Pancreas (tissue), 10 donors: ENCODE results near the gene ZNF638. TPM values are rescaled to one million over a fixed set of nuclear protein-coding genes. Genes with fewer than 3 reads are reported as not detected.
A peak's percentile ranks its signal among the peaks of the same experiment; 100 is the strongest.

ENCODE experiments used
- ATAC-seq, 4 donors: fragments of 200-7000 bp; cut with Tn5 transposase; one replicate each; pipeline versions ENCODE4 v1.8.0 to v1.9.1; 2020; ENCODE audit warnings: mild to moderate bottlenecking in 4 of 4, moderate library complexity in 4 of 4
- DNase-seq, 6 donors: peaks; one replicate each; pipeline ENCODE4 v3.0.0-alpha.2; 2020
- FAIRE-seq: peaks from 2 replicates; lab custom pipeline; 2012; peaks lifted over from hg19 to GRCh38; lab: Jason Lieb, UNC
- H3K27ac ChIP-seq, 4 donors: fragments of 200-600 bp; sonication (generic); 1 replicate in 3 of 4; 2 replicates in 1 of 4; pipeline versions ENCODE4 v1.5.0 to v1.8.0; 2020
- H3K27me3 ChIP-seq, 4 donors: fragments of 200-600 bp; one replicate each; pipeline ENCODE4 v1.8.0; 2021
- H3K36me3 ChIP-seq, 3 donors: fragments of 200-600 bp; sonication (generic) in 1 of 3; one replicate each; pipeline versions ENCODE4 v1.5.0 to v1.8.0; 2020 to 2021
- H3K4me1 ChIP-seq, 3 donors: fragments of 200-600 bp; one replicate each; pipeline ENCODE4 v1.8.0; 2021
- H3K4me3 ChIP-seq, 4 donors: fragments of 200-600 bp; sonication (generic) in 2 of 4; one replicate each; pipeline versions ENCODE4 v1.5.0 to v1.8.0; 2020 to 2021
- H3K9me3 ChIP-seq, 4 donors: fragments of 200-600 bp; one replicate each; pipeline ENCODE4 v1.8.0; 2021
- WGBS, 2 donors: extraction: QIAGEN DNeasy Blood & Tissue Kit; methylation state at CpG; one replicate each; pipeline ENCODE4 v1.1.7; 2013; 5-methylcytosine and 5-hydroxymethylcytosine counted together
- intact Hi-C, 3 donors: fragments of 100-400 bp; cut with DNase I; formaldehyde crosslinking; loops; one replicate each; pipeline versions ENCODE4 v1.11.1 to v1.14.2; 2022
- polyA plus RNA-seq, 2 donors: library from polyadenylated mRNA; stranded (reverse); fragments of 200-250 nt; gene quantifications; one replicate each; pipeline ENCODE4 v1.2.3, GENCODE V29; 2013
- total RNA-seq, 6 donors: library from RNA; stranded (reverse); fragmentation: NEBNext Ultra II Directional in 4 of 6; extraction: Animal tissue kit (Norgen Biotek cat#: 25700) in 4 of 6; gene quantifications; one replicate each; pipeline versions ENCODE4 v1.2.1 to v1.2.4, GENCODE V29; 2021 to 2023
- TF ChIP-seq, protein P1 (sequence below), 4 donors: fragments of 200-600 bp; sonication (generic) in 3 of 4; IDR thresholded peaks; one replicate each; pipeline versions ENCODE4 v1.5.0 to v1.8.0; 2021; ENCODE audit warnings: antibody characterized with exemption in 4 of 4
- donor health status: healthy with polysubstance abuse.
- donor health status: DM: no; HTN: no; CAD: no; lungs with moderate emphysema.
- donor health status: DM: no; HTN: no; CAD: no.
- donor health status: control.
- donor health status: control.
- donor health status: Bipolar disorder and iron deficiency.
- donor health status: DM: yes; HTN: yes; CAD: no.
- donor health status: DM: no; HTN: no; CAD: no.
- donor health status: DM: no; HTN: no; CAD: no.
- donor health status: DM: yes; HTN: yes; CAD: no.

ZNF638 gene, protein sequence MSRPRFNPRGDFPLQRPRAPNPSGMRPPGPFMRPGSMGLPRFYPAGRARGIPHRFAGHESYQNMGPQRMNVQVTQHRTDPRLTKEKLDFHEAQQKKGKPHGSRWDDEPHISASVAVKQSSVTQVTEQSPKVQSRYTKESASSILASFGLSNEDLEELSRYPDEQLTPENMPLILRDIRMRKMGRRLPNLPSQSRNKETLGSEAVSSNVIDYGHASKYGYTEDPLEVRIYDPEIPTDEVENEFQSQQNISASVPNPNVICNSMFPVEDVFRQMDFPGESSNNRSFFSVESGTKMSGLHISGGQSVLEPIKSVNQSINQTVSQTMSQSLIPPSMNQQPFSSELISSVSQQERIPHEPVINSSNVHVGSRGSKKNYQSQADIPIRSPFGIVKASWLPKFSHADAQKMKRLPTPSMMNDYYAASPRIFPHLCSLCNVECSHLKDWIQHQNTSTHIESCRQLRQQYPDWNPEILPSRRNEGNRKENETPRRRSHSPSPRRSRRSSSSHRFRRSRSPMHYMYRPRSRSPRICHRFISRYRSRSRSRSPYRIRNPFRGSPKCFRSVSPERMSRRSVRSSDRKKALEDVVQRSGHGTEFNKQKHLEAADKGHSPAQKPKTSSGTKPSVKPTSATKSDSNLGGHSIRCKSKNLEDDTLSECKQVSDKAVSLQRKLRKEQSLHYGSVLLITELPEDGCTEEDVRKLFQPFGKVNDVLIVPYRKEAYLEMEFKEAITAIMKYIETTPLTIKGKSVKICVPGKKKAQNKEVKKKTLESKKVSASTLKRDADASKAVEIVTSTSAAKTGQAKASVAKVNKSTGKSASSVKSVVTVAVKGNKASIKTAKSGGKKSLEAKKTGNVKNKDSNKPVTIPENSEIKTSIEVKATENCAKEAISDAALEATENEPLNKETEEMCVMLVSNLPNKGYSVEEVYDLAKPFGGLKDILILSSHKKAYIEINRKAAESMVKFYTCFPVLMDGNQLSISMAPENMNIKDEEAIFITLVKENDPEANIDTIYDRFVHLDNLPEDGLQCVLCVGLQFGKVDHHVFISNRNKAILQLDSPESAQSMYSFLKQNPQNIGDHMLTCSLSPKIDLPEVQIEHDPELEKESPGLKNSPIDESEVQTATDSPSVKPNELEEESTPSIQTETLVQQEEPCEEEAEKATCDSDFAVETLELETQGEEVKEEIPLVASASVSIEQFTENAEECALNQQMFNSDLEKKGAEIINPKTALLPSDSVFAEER (N-terminal part only)
- total RNA-seq (10 to 100 TPM; 35.4 to 73.4 (median 51.6) TPM), polyA plus RNA-seq (100 to 1,000 TPM; 103 to 117 TPM)

DNA sequence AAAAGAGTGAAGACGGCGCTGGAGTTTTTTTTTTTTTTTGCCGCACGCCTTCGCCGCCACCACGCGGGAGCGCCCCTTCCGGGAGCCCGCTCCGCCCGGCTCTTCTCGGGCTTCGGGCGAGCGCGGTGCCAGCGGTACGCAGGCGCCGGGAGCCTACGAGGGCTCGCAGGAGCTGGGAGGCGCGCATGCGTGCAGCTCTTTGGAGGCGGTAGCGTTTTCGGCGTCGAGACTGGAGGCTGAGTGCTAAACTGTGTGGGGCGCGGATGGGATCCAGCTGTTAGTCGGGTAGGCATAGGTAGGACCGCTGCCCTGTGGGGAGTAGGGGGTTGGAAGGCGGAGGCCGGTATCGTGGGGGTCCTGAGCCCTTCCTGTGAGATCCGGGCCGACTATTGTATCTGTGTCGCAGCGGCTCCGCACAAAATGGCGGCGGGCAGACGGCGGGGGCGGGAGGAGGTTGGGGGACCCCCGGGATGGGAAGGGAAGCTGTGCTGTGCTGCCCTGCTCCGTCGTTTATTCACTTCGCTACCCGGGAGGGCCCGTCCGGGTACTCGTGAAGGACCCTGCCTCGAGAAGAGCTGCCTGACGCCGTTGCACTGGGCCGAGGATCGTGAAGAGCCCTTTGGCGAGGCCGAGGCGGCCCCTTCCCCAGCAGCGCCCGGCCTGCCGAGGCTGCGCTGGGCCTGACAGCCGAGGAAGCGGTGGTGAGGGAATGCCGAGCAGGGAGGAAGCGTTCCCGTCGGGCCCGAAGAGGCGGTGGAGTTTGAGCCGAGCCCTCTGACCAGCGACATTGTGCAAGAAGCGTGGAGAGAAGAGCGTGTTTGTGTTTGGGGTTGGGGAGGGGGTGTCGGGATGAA is at the start of gene ZNF638:
TSS of gene ZNF638 (plus strand) at position 202 of the 854 bp plus-strand sequence. CDS start 17,173 bp downstream, outside the sequence.
- DNase-seq (peak; percentile 89 to 98 (median 94)), FAIRE-seq (no peak), ATAC-seq (peak; percentile 98 to 100 (median 99))
- peak within 1 kb of the TSS; percentile 66 to 95 (median 90) for H3K4me3 ChIP-seq
- peaks cover 6 to 34% (median 14%) of the 10 kb centered on the region in 3 donors for H3K4me1 ChIP-seq
- WGBS, 2 donors = 0% methylated on average over 74 to 82 of the region's 82 CpGs
- H3K27me3 ChIP-seq = no peaks in the 10 kb centered on the region
- H3K36me3 ChIP-seq = no peaks in the 10 kb centered on the region
- no peaks in the 10 kb centered on the region for H3K9me3 ChIP-seq
- intact Hi-C loops = no loop called here
- peak within 1 kb of the TSS; percentile 88 to 94 (median 88) for H3K27ac ChIP-seq
- TF ChIP-seq, protein P1, sequence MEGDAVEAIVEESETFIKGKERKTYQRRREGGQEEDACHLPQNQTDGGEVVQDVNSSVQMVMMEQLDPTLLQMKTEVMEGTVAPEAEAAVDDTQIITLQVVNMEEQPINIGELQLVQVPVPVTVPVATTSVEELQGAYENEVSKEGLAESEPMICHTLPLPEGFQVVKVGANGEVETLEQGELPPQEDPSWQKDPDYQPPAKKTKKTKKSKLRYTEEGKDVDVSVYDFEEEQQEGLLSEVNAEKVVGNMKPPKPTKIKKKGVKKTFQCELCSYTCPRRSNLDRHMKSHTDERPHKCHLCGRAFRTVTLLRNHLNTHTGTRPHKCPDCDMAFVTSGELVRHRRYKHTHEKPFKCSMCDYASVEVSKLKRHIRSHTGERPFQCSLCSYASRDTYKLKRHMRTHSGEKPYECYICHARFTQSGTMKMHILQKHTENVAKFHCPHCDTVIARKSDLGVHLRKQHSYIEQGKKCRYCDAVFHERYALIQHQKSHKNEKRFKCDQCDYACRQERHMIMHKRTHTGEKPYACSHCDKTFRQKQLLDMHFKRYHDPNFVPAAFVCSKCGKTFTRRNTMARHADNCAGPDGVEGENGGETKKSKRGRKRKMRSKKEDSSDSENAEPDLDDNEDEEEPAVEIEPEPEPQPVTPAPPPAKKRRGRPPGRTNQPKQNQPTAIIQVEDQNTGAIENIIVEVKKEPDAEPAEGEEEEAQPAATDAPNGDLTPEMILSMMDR (IDR thresholded peaks at IDR 0.05) = peak; percentile 63 to 73 (median 72)

DNA sequence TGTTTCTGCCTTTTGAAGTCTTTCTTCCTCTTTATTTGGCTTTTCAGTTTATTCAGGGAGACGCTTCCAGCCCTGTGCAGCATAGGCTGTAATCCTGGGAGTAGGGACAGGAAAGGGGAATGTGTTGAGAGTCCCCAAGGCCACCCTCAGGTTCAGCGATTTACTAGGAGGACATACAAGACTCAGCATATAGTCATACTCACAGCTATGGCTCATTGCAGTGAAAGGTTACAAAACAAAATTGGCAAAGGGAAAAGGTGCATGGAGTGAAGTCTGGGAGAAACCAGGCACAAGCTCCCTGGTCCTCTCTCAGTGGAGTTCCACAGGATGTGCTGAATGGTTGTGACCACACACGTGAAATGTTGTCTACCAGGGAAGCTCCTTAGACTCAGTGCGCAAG is 49.6 kb upstream of the ZNF638 start:
- Histone ChIP-seq H3K4me1 (peaks cover 0 to 7% (median 5%) of the 10 kb centered on the region in 3 donors), H3K4me3 (no peak overlapping the region), H3K27ac (no peak overlapping the region), H3K9me3 (no peaks in the 10 kb centered on the region), H3K27me3 (peaks cover 0 to 5% (median 0%) of the 10 kb centered on the region in 4 donors), H3K36me3 (no peaks in the 10 kb centered on the region)
- FAIRE-seq = no peak
- DNase-seq = no peak
- TF ChIP-seq, protein P1 (IDR thresholded peaks at IDR 0.05) = no peak
- intact Hi-C loops = no loop called here
- ATAC-seq = no peak
- WGBS, 2 donors = 74 to 89% methylated on average over 4 of the region's 4 CpGs

DNA sequence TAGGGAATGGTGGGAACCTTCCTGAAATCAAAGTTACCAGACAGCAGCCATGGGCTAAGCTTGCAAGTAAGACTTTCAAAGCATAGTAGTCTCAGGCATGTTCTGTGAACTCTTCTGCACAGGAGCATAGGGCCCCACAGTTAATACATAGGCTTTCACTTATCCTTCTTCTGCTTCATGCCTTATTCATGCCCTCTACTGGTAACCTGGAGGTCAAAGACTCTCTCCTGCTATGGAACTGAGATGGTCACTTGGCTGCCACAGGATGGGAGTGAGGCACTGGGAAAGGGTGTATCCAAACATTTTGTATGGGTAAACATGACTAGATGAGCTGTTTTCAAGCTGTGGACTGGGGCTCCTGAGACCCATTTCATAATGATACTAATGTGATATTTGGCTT is 49.1 kb upstream of the ZNF638 start:
- Histone ChIP-seq H3K9me3 (no peaks in the 10 kb centered on the region), H3K4me1 (peaks cover 0 to 3% (median under 1%) of the 10 kb centered on the region in 3 donors), H3K4me3 (no peak overlapping the region), H3K27ac (no peak overlapping the region), H3K36me3 (no peaks in the 10 kb centered on the region), H3K27me3 (peaks cover 0 to 5% (median 0%) of the 10 kb centered on the region in 4 donors)
- TF ChIP-seq, protein P1 (IDR thresholded peaks at IDR 0.05) = no peak
- ATAC-seq (peak in 3 of 4 donors; percentile 75 to 84 (median 75)), FAIRE-seq (no peak), DNase-seq (no peak)
- intact Hi-C loops = no loop called here

DNA sequence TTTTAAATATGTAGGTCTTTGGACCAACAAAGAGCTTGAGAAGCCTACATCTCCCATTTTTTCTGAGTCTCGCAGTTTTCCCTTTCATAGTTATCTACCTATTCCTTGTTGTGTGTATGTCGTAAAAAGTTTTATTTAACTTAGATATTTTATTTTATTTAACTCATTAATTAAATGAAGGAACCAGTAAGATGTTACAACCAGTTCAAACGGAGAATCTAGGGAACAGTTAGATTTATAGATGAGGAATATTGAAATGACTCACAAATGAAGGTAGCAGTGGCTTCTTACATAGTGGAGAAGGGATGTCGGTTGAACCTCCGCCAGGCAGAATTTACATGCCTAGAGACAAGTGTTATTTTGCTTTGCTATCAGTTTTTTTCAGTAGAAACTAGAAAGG is 48.5 kb upstream of the ZNF638 start:
- ATAC-seq (no peak), FAIRE-seq (no peak), DNase-seq (no peak)
- intact Hi-C loops = no loop called here
- Histone ChIP-seq H3K4me1 (no peaks in the 10 kb centered on the region), H3K36me3 (no peaks in the 10 kb centered on the region), H3K27me3 (peaks cover 0 to 5% (median 0%) of the 10 kb centered on the region in 4 donors), H3K27ac (no peak overlapping the region), H3K4me3 (no peak overlapping the region), H3K9me3 (no peaks in the 10 kb centered on the region)
- TF ChIP-seq, protein P1 (IDR thresholded peaks at IDR 0.05) = no peak
- 79 to 85% methylated on average over 5 of the region's 5 CpGs for WGBS, 2 donors
